Measurements from ENCODE around the gene MEGF6. TPM values are rescaled to one million over a fixed set of nuclear protein-coding genes. Genes with fewer than 3 reads are reported as not detected.

MEGF6 gene
- total RNA-seq, 2 experiments from 2014 or later = 2.0 to 2.5 TPM

- H3K4me3 Mint-ChIP-seq = no peak overlapping the region
- ChIA-PET CTCF (no interaction called here), POLR2A (no interaction called here)
- no peaks in the 10 kb centered on the region for H3K27me3 Mint-ChIP-seq
- no peaks in the 10 kb centered on the region for H3K36me3 Mint-ChIP-seq (ENCODE audit: low read depth)
- intact Hi-C loops (cut with micrococcal nuclease) = no loop called here
- H3K9me3 Mint-ChIP-seq = no peaks in the 10 kb centered on the region
- DNase-seq (no peak), ATAC-seq (no peak)
- no peak for TF ChIP-seq CTCF (IDR thresholded peaks at IDR 0.05)
- H3K4me1 Mint-ChIP-seq (ENCODE audit: low read depth) = peaks cover 3% of the 10 kb centered on the region
- no peak overlapping the region for H3K27ac Mint-ChIP-seq
Measured at GRCh38 chr1:3470650-3471355, 140.5 kb downstream of the MEGF6 start.

GRCh38 chr1:3469849-3470649 lies 141.3 kb downstream of the MEGF6 start:
- CTCF ChIA-PET = interaction anchor here (1.2 kb wide), 1 partner anchor 17 kb away, joined by 3 read pairs; no protein-coding TSS in a partner anchor
- TF ChIP-seq CTCF (IDR thresholded peaks at IDR 0.05) = no peak
- no peak for DNase-seq
- H3K27me3 Mint-ChIP-seq = no peaks in the 10 kb centered on the region
- POLR2A ChIA-PET = no interaction called here
- H3K4me1 Mint-ChIP-seq (ENCODE audit: low read depth) = peaks cover 3% of the 10 kb centered on the region
- no peak overlapping the region for H3K27ac Mint-ChIP-seq
- intact Hi-C loops (cut with micrococcal nuclease) = no loop called here
- H3K36me3 Mint-ChIP-seq (ENCODE audit: low read depth) = no peaks in the 10 kb centered on the region
- H3K4me3 Mint-ChIP-seq = no peak overlapping the region
- no peaks in the 10 kb centered on the region for H3K9me3 Mint-ChIP-seq
- no peak for ATAC-seq

GRCh38 chr1:3469104-3469848 lies 142.0 kb downstream of the MEGF6 start:
- ChIA-PET CTCF (interaction anchor here (1.2 kb wide), 1 partner anchor 16 kb away, joined by 3 read pairs; no protein-coding TSS in a partner anchor), POLR2A (no interaction called here)
- H3K36me3 Mint-ChIP-seq (ENCODE audit: low read depth) = no peaks in the 10 kb centered on the region
- H3K27me3 Mint-ChIP-seq = no peaks in the 10 kb centered on the region
- TF ChIP-seq CTCF (IDR thresholded peaks at IDR 0.05) = no peak
- DNase-seq (no peak), ATAC-seq (no peak)
- peaks cover 3% of the 10 kb centered on the region for H3K4me1 Mint-ChIP-seq (ENCODE audit: low read depth)
- no peaks in the 10 kb centered on the region for H3K9me3 Mint-ChIP-seq
- no peak overlapping the region for H3K4me3 Mint-ChIP-seq
- intact Hi-C loops (cut with micrococcal nuclease) = no loop called here
- no peak overlapping the region for H3K27ac Mint-ChIP-seq

GRCh38 chr1:3468236-3469103 lies 142.8 kb downstream of the MEGF6 start:
- no peak overlapping the region for H3K27ac Mint-ChIP-seq
- POLR2A ChIA-PET = no interaction called here

More at GRCh38 chr1:3468236-3469103, 142.8 kb downstream of the MEGF6 start:
- no peaks in the 10 kb centered on the region for H3K9me3 Mint-ChIP-seq
- H3K27me3 Mint-ChIP-seq = no peaks in the 10 kb centered on the region
- CTCF ChIA-PET = no interaction called here
- no peaks in the 10 kb centered on the region for H3K36me3 Mint-ChIP-seq (ENCODE audit: low read depth)
- no peak for ATAC-seq
- no peak for DNase-seq
- intact Hi-C loops (cut with micrococcal nuclease) = no loop called here
- H3K4me1 Mint-ChIP-seq (ENCODE audit: low read depth) = peaks cover 3% of the 10 kb centered on the region
- TF ChIP-seq CTCF (IDR thresholded peaks at IDR 0.05) = no peak
- no peak overlapping the region for H3K4me3 Mint-ChIP-seq

All from activated CD8-positive, alpha-beta T cell treated with anti-CD3 and anti-CD28 coated beads for 36 hours (primary cell).